GM19397 (cell line): ENCODE results near the gene ATP2C2.
"Not testable (repeated sequence)": the region's sequence is repeated elsewhere in the genome, so short reads cannot be mapped to it uniquely, and the experiment has no call there.

Experiments used
- ATAC-seq: cut with Tn5 transposase; IDR thresholded peaks from one replicate; pipeline ENCODE4 v1.9.1; 2021; ENCODE audit warnings: mild to moderate bottlenecking, moderate library complexity; ENCODE audit not compliant: unreplicated experiment

The ATP2C2 gene

DNA sequence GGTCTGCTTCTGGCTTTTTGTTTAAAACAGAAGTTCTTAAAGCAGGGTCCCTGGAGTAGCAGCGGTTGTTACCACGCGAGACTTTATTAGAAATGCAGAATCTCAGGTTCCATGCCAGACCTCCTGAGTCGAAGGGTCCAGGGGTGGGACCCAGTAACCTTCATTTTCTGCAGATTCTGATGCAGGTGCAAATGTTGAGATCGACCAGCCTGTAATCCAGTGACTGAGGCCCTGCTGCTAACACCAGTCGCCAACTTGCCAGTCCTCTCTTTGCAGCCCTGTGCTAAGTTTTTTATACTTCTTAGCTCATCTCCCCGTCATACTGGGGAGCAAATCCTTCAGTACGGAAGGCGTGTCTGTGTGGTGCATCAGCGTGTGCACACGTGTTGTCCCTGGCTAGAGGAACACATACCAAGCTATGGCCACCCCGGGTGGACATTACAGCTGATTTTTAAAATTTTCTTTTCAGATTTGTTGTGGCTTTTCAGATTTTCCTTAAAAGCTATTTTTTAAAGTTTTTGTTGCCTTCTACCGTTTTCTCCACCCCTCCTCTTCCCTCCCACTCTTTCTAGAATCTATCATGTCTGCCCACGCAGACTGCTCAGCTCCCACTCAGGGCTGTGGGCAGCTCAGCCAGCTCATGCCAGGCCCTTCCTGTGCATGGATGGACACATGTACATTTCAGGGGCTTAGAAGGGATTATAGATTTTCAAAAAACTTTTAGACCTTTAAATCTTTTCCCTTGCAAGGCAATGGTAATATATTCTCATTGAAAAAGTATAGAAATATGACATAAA lies 78.5 kb downstream of the ATP2C2 start:
- ATAC-seq, result no peak

DNA sequence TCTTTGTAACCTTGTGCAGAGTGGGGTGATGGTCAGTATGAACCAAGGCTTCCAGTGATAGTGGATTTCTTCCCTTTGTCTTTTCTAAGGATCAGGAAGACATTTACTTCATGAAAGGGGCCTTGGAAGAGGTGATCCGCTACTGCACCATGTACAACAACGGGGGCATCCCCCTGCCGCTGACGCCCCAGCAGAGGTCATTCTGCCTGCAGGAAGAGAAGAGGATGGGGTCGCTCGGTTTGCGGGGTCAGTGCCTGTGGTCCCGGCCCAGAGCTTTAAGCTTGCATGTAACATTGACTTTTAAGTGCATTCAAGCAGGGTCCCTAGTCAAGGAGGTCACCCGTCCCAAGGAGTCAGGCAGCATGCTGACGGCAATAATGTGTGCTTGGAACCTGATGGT lies 80.1 kb downstream of the ATP2C2 start:
- no peak for ATAC-seq

DNA sequence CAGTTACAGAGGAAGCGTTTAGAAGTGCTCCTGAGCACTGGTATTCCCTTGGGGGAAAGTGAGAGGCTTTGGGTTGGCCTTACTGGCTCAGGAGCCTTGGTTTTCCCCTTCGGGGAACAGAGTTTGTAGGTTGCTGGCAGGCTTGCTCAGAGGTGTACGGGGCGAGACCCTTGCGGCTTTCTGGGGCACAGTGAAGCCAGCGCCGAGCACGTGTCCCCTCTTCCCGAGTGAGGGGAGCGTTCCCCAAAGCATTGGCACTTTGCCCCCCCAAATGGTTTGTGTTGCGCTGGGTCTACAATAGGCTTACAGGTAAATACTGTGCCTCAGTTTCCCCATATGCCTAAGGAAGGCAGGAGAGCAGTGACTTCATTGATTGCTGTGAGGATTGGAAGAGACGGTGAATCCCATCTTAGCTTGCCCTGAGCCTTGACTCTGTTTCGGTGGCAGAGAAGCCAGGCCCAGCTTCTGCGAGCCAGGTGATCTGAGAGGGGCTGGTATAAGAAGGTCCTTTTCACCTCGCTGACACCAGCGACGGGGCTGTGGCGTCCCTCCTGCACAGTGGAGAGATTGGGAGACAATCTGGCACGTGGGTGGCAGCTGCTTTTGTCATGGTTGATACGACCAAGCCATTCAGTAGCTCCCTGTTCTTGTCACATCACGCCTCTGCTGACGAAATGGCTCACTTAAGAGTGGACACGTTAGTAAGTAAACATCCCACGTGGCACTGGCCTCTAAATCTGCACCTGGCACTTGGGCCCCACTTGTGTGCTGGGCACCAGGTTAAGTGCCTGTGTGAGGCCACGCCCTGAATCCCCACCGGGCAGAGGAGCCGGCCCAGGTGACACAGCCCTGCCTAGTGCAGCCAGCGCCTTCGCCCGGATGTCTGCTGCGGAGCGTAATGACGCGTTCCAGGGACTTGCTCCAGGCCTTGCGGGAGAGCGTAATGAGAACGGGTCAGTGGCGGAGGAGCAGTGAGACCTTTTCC lies 81.1 kb downstream of the ATP2C2 start:
- no peak for ATAC-seq

DNA sequence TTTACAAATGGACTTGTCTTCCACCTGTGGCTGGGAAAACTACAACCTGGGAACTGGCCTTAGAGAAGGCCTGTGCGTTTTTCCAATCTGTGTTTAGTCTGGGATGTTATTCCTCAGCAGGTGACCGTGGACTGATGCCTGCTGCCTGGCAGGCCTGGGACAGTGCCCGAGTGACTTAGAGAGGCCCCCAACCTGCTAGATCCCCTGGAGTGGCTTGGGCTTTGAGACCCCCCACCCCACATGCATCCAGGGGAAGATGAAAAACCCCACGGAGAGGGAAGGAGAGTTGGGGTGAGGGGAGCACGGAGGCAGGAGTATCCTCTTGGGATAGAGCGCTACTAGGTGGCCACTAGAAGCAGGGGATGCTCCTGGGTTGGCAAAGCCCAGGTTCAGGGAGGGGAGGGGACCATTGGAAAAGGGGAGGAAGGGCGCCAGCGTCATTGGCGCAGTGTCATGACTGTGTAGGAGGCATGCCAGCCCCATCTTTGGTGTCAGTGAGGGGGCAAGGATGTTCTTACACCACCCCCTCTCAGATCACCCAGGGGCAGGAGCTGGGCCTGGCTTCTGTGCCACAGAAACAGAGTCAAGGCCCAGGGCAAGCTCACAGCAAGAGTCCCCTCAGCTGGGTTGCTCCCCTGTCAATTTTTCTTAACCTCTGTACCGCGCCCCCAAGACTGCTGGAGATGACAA lies 82.0 kb downstream of the ATP2C2 start:
- no peak for ATAC-seq

DNA sequence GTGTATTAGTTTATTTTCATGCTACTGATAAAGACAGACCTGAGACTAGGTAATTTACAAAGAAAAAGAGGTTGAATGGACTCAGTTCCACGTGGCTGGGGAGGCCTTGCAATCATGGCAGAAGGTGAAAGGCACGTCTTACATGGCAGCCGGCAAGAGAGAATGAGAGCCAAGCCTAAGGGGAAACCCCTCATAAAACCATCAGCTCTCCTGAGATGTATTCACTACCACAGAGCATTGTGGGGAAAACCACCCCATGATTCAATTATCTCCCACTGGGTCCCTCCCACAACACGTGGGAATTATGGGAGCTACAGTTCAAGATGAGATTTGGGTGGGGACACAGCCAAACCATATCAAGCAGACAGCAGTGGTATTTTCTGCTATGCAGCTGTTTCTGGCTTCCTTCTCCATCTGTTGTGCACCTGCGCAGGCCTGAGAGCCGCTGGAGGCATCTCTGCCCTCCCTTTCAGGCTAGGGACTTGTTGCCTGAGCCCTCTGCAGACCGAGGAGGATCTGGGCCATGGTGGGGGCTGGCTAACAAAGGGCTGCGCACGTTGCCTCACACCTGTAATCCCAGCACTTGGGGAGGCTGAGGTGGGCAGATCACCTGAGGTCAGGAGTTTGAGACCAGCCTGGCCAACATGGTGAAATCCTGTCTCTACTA lies 82.8 kb downstream of the ATP2C2 start:
- not testable (repeated sequence) for ATAC-seq

DNA sequence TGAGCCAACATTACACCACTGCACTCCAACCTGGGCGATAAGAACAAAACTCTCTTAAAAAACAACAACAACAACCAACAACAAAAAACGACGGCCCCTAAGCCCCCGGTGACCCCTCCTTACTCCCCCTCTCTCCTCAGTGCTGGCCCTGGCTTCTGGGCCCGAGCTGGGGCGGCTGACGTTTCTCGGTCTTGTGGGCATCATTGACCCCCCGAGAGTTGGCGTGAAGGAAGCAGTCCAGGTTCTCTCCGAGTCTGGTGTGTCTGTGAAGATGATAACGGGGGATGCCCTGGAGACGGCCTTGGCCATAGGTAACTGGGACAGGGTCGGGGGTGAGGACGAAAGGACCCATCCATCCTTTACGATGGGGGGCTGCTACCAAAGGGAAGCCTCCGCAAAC lies 83.4 kb downstream of the ATP2C2 start:
- no peak for ATAC-seq

DNA sequence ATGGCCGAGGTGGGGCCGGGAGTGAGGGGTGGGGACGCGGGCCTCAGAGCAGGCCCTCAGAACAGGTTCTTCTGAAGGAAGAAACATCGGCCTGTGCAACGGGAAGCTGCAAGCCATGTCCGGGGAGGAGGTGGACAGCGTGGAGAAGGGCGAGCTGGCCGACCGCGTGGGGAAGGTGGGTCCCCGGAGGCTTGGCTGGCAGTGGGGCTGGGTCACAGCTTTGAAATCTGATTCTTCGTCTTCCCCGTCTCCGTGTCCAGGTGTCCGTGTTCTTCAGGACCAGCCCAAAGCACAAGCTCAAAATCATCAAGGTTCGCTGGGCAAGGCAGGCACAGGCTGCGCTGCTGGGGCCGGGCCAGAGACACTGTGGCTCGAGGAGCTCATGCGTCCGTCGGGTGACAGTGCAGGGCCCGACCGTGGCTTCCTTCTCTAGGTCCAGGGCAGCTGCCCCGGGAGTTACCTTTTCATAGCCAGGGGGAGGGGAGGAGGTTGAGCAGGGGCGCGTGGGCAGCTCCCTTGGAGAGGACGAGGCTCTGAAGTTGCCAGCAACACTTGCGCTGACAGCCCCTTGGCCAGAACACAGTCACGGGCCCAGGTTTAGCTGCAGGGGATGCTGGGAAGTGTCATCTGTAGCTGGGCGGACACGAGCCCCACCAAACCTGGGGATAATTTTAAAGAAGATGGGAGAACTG lies 84.9 kb downstream of the ATP2C2 start:
- ATAC-seq, result no peak

DNA sequence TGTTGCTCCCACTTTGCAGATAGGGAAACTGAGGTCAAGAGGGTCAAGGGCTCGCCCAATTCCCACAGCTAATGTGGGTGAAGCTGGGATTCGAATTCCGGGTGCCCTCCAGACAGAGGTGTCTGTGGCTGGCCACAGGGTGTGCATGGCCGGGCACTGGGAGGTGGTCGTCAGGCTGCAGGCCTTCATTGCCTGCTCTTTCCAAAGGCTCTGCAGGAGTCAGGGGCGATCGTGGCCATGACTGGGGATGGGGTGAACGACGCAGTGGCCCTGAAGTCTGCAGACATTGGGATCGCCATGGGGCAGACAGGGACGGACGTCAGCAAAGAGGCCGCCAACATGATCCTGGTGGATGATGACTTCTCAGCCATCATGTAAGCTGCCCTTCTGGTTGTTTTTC lies 86.3 kb downstream of the ATP2C2 start:
- no peak for ATAC-seq

DNA sequence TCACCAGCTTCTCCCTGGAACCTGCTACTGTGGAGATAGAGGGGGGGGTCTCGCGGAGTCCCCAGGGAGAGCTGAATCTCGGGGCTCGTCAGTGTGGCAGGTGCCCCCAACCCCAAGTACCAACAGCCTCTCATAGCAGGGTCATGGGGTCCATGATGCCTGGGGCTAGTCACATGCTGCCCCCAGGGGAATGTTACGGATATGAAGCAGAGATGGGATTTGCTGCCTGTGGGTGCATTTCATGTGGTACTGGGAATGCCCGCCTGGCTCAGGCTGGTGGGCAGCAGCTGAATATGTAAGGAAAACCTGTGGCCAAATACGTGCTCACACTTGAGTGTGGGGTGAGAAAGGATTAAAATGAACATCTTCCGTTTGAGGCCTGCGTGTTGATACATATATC lies 86.7 kb downstream of the ATP2C2 start:
- ATAC-seq, result no peak

DNA sequence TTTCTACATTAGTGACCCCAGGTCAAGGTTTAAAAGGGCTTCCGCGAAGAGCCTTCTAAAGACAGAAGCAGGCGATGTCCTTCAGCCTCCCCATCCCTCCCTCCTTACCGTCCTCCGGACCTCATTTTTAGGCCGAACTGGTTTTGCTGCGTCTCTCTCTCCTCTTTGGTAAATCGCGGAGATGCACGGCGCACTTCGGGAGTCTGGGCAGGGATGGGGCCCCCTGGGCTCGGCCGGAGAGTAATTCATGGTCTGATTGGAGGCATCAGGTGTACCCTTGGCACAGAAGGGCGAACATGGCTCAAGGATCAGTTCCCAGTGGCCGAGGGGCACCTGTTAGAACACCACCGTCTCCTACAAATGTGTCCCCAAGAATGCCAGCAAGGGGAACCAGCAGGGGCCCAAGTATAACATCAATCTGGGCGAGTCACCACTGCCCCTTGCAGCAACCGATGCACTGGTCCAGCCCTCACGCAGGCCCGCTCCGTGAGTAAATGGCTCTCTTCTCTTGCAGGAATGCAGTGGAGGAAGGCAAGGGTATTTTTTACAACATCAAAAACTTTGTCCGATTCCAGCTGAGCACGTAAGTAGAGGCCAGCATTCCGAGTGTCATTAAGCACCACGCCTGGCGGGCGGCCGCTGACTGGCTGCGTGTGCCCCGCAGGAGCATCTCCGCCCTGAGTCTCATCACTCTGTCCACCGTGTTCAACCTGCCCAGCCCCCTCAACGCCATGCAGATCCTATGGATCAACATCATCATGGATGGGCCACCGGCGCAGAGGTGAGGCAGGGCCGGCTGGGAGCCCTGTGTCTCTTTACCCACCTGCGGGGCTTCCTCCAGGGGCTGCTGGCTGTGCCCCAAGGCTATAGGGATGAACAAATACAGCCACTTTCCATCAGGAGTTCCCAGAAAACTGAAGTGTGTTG lies 90.5 kb downstream of the ATP2C2 start:
- ATAC-seq, result no peak

DNA sequence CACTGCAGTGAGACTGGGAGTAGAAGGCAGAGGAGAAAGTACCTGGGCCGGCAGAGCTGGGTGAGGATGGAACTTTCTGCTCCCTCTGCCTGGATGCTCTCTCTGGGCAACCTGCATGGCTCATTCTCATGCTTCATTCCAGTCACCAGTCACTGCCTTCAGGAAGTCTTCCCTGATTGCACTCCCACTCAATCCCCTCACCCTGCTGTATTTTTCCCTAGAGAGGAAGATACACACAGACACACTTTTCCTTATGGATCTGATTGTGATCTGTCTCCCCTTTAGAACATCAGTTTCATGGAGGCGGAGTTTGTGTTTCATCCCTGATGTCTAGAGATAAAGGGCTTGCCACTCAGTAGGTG lies 91.2 kb downstream of the ATP2C2 start:
- no peak for ATAC-seq

DNA sequence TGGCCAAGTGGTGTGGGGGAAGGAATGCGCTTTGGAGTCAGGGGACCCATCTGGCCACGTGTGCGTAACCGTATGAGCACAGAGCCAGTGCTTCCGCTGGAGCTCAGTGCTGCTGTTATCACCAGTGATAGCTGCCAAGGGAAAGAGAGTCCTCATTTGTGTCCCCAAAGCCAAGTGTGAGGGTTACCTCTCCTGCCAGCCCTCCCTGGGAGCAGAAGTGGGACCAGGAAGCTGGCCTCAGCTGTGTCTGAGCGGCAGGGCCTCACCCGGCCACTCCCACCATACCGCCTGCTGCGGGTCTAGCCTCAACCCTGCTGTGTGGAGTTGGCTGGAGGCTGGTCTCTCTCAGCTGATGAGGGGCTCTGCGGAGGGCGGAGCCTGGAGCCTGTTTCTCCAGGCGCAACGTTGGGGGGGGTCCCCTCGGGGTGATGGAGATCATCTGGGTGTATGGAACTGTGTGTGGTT lies 91.6 kb downstream of the ATP2C2 start:
- ATAC-seq, result no peak

DNA sequence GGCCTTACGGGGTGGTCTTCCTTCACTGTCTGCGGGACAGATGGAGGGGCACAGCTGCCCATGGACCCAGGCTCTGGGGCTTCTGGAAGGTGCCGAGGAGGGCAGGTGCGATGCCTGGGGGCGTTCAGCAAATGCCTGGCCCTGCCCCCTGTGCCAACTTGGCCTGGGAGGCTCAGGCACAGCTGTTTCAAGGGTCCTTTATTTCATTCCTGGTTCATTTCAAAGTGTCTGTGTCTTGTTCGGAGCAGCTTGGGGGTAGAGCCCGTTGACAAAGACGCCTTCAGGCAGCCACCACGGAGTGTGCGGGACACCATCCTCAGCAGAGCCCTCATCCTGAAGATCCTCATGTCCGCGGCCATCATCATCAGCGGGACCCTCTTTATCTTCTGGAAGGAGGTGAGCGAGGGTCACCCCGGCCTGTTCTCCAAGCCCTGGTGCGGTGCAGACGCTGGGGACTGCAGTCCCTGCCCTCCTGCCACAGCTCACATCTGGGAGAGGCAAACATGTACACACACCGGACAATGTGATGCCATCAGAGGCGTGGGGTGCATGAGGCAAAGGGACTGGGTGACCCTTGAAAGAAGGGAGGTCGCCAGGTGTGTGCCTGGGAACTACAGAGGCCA lies 92.2 kb downstream of the ATP2C2 start:
- no peak for ATAC-seq

DNA sequence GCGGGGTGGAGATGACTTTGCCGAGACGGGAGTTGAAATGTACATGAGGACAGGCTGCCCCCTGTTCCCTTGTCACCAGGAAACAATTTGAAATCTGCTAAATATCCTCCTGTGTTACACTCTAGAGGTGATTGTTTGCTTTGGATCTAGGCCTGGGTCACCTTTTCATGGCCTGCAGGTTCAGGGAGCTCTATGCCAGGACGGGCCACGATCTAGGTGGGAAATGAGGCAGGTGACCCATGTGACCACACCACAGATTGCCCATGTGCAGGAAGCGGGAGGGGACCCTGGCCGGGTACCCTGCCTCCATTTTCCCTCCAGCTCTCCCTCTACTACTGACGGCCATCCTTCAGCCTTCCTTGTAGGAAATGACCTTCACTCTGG lies 92.7 kb downstream of the ATP2C2 start:
- no peak for ATAC-seq

DNA sequence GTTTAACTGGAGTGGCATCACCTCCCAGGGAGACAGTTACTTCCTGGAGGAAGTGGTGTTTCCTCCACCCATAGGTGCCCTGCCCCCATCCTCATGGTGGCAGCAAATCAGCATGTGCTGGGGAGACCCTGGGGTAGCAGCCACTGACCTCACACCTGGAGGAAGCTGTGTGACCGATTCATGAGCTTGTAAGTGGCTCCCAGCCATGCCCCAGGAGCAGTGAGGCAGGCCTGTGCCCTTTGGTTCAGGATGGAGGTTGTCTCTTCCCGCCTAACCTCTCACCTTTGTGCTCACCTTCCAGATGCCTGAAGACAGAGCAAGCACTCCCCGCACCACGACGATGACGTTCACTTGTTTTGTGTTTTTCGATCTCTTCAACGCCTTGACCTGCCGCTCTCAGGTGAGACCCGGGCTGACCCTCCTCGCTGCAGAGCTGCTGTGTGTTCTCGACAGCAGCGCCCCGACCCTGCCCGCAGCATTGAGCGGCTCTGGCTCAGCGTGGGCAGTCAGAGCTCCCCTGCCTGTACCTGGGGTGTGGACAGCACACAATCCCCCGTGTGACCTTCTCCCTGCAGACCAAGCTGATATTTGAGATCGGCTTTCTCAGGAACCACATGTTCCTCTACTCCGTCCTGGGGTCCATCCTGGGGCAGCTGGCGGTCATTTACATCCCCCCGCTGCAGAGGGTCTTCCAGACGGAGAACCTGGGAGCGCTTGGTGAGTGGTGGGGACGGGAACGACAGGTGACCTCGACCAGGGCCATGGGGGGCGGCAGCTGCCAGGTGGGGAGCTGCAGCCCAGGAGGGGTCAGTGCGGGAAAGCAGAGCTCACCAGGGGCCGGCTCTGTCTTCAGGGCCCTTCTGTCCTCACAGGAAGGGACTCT lies 93.3 kb downstream of the ATP2C2 start:
- no peak for ATAC-seq

DNA sequence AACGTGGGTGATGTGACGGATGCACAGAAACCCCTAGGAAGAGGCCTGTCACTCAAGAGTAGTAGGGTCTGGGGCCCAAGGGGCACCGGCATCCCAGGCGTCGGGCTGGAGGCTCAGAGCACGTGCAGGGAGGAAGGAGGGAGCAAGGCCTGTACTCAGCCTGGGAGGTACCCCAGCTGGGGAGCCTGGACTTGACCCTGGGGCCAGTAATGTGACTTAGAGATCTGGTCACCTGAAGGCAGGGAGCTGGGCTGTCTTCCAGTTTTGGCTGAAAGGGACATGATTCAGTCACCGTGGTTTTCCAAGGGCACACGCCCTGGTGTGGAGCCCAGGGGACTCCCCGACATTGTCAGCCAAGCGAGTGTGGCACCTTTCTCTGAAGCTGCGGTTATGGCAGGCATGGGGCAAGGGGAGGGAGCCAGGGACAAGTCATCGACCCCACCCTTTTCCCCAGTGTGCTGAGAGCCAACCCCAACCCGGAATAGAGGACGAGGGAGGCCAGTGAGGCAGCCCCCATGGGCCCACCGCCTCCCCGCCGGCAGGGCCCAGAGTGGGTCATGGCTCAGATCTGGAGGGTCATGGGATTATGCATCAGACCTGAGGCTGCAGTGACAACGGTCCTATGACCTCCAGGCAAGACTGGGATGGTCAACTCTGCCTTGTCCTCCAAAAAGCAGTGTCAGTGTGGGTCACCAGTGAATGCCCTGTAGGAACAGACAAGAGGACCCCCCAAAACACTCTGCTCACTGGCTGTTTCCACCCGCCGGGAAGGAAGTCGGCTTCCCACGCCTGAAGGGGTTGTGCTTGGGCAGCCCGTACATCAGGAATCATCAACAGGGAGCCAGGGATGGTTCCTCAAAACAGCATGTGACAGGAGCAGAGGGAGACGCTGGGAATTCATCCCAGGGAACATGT lies 94.2 kb downstream of the ATP2C2 start:
- no peak for ATAC-seq

DNA sequence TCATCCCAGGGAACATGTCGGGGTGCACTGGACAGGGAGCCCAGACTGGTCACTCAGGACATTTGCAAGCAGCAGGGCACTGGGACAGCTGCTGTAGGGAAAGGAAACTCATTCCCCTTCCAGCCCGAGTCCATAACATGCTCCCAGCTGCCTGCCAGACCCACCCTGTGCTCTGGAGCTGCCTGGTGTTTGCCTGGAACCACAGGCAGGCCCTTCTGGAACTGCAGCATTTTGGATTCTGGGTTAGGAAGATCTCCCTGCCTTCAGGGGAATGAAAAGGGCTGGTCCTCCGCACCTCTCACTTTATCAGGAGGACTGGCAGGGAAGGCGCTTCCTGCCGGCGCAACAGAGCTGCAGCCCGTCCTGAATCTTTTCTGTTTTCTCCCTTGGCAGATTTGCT lies 94.9 kb downstream of the ATP2C2 start:
- ATAC-seq, result no peak
